IPS DF 6.9 (cell line): ENCODE data around the gene PAAF1.

ENCODE experiments used
- DNase-seq: peaks from one replicate; pipeline ENCODE4 v3.0.0-alpha.2; 2013; ENCODE audit warnings: low read depth, low spot score
- H3K27ac ChIP-seq: one replicate; pipeline ENCODE4 v1.5.1; 2013; ENCODE audit warnings: low read length, control low read depth
- H3K27me3 ChIP-seq: 2 replicates; pipeline ENCODE4 v1.6.1; 2013; ENCODE audit warnings: mild to moderate bottlenecking, low read length; ENCODE audit not compliant: control insufficient read depth, insufficient read depth
- H3K36me3 ChIP-seq: 2 replicates; pipeline ENCODE4 v1.6.1; 2013; ENCODE audit warnings: low read length; ENCODE audit not compliant: control insufficient read depth, insufficient read depth
- H3K4me1 ChIP-seq: 2 replicates; pipeline ENCODE4 v1.6.1; 2013; ENCODE audit warnings: low read length; ENCODE audit not compliant: control insufficient read depth, insufficient read depth
- H3K4me3 ChIP-seq: 2 replicates; pipeline ENCODE4 v1.5.1; 2013; ENCODE audit warnings: mild to moderate bottlenecking, low read length
- H3K9me3 ChIP-seq: 2 replicates; pipeline ENCODE4 v1.6.1; 2013; ENCODE audit warnings: low read length, inconsistent platforms; ENCODE audit not compliant: control insufficient read depth, insufficient read depth
- WGBS: extraction: QIAGEN DNeasy Blood & Tissue Kit; methylation state at CpG from one replicate; pipeline ENCODE4 v1.1.7; 2013; ENCODE audit warnings: mixed read lengths, missing lambda C conversion rate; ENCODE audit not compliant: insufficient read length, insufficient coverage; 5-methylcytosine and 5-hydroxymethylcytosine counted together

Gene PAAF1

GRCh38 chr11:73969991-73970800 lies 93.4 kb downstream of the PAAF1 start:
- WGBS, result no CpG with 5 or more reads among the region's 13 CpGs
- no peak overlapping the region for H3K27ac ChIP-seq
- H3K9me3 ChIP-seq, result no peaks in the 10 kb centered on the region
- no peak overlapping the region for H3K4me3 ChIP-seq
- DNase-seq, result no peak
- no peaks in the 10 kb centered on the region for H3K27me3 ChIP-seq
- peaks cover 8% of the 10 kb centered on the region for H3K36me3 ChIP-seq
- H3K4me1 ChIP-seq, result peaks cover 2% of the 10 kb centered on the region; the same call in 1 of the 2 replicates

GRCh38 chr11:73971175-73971719 lies 94.4 kb downstream of the PAAF1 start:
- WGBS, result no CpG with 5 or more reads among the region's 6 CpGs
- H3K36me3 ChIP-seq, result peaks cover 16% of the 10 kb centered on the region
- no peak overlapping the region for H3K4me3 ChIP-seq
- H3K4me1 ChIP-seq, result no peaks in the 10 kb centered on the region
- no peaks in the 10 kb centered on the region for H3K27me3 ChIP-seq
- H3K27ac ChIP-seq, result no peak overlapping the region
- H3K9me3 ChIP-seq, result no peaks in the 10 kb centered on the region
- no peak for DNase-seq

DNA sequence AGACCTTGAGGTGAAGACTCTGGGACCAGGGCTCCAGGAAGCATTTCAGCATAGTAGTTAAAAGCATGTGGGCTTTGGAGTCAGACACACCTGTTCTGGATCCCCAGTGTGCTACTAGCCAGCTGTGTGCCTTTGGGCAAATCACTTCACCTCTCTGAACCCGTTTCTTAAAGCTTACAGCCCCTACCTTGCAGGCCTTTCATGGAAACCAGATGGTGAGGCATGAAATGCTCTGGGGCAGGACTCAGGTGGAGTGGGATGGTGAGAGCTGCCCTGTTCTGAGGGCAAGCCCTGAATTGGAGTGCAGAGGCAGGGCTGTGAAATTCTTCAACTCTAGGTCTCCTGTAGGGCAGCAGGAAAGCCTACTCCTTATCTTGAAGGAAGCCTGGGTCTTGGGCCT lies 95.4 kb downstream of the PAAF1 start:
- no CpG with 5 or more reads among the region's 1 CpG for WGBS
- Histone ChIP-seq H3K9me3 (no peaks in the 10 kb centered on the region), H3K4me3 (no peak overlapping the region), H3K27ac (no peak overlapping the region), H3K36me3 (peaks cover 24% of the 10 kb centered on the region), H3K4me1 (no peaks in the 10 kb centered on the region), H3K27me3 (no peaks in the 10 kb centered on the region)
- no peak for DNase-seq

- Histone ChIP-seq H3K4me3 (no peak overlapping the region), H3K27ac (no peak overlapping the region), H3K9me3 (no peaks in the 10 kb centered on the region), H3K36me3 (peaks cover 31% of the 10 kb centered on the region), H3K27me3 (no peaks in the 10 kb centered on the region), H3K4me1 (no peaks in the 10 kb centered on the region)
- DNase-seq, result no peak
- no CpG with 5 or more reads among the region's 11 CpGs for WGBS
Observed at GRCh38 chr11:73972620-73973449, 96.0 kb downstream of the PAAF1 start.

DNA sequence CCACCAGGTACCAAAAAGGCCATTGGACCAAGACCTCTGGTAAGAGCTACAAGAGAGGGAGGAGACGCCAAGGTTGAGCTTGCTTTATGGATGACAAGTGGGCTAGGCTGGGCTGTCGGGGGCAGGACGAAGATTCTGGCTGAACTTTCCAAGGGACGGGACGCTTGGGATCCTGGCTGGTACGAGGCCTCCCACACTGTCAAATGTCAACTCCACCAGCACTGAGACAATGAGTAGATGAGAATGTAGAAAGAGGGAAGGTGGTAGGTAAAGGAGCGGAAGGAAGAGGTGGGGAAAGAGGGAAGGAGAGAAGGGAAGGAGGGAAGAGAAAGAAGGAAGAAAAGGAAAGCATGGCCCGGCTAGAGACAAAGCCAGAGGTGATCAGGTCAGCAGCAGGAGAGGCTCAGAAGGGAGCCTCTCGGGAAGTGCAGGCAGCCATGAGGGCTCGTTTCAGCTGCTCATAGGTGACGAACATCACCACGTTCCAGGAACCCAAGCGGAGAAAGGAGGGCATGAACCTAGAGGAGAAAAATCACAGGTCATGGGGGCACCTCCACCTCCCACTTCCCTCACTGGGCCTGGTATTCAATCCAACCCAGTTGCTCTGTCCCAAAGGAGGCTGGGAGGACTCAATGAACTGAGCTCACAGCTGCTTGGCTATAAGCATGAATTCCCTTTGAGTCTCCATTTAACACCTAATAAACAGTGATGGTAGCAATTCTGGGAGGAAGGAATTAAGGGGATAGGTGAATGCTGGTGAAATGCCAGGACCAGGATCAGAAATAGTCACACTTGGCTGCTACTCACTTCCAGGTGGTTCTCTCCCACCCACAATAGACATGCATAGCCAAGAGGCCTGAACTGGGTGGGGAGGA lies 98.0 kb downstream of the PAAF1 start:
- DNase-seq, result no peak
- Histone ChIP-seq H3K27ac (no peak overlapping the region), H3K4me3 (no peak overlapping the region), H3K27me3 (no peaks in the 10 kb centered on the region), H3K36me3 (peaks cover 39% of the 10 kb centered on the region), H3K9me3 (no peaks in the 10 kb centered on the region), H3K4me1 (no peaks in the 10 kb centered on the region)
- 100% methylated on average over 1 of the region's 13 CpGs for WGBS

GRCh38 chr11:73975479-73975757 lies 98.6 kb downstream of the PAAF1 start:
- no peak overlapping the region for H3K27ac ChIP-seq
- H3K4me1 ChIP-seq, result no peaks in the 10 kb centered on the region
- H3K36me3 ChIP-seq, result peaks cover 41% of the 10 kb centered on the region
- no peaks in the 10 kb centered on the region for H3K27me3 ChIP-seq
- DNase-seq, result no peak
- no peaks in the 10 kb centered on the region for H3K9me3 ChIP-seq
- no peak overlapping the region for H3K4me3 ChIP-seq
- no CpG with 5 or more reads among the region's 6 CpGs for WGBS

DNA sequence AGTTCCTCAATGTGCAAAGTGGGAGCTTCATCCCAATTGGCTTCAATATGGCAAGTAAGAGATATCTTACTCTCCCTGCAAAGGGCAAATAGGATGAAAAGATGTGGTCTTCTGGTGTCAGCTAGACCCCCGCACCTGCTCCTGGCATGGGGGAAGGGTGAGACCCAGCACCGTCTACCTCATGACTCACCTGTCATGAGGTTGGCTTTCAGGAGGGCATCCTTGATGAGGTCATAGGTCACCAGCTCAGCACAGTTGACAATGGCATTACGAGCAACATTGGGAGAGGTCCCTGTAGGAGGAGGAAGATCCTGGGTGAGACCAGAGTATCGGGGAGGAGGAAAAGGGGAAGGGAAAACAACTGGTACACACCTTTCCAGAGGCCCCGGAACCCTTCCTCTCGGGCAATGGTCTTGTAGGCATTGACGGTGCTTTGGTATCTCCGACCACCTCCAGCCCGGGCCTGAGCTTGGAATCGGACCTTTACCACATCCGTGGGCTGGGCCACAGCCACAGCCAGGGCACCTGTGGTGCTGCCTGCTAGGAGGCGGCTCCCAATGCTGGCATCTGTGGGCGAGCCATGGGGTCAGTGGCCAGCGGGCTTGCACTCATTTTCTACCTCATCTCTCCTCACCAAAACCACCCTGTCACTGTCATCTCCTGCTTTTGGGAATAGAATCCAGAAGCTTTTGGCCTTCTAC lies 99.8 kb downstream of the PAAF1 start:
- Histone ChIP-seq H3K27me3 (no peaks in the 10 kb centered on the region), H3K4me1 (peaks cover 4% of the 10 kb centered on the region; the same call in 1 of the 2 replicates), H3K36me3 (peaks cover 45% of the 10 kb centered on the region), H3K4me3 (no peak overlapping the region), H3K27ac (no peak overlapping the region), H3K9me3 (no peaks in the 10 kb centered on the region)
- whole genome bisulfite sequencing, result no CpG with 5 or more reads among the region's 14 CpGs
- no peak for DNase-seq

- no CpG with 5 or more reads among the region's 18 CpGs for WGBS
- Histone ChIP-seq H3K4me3 (no peak overlapping the region), H3K4me1 (peaks cover 4% of the 10 kb centered on the region; the same call in 1 of the 2 replicates), H3K27ac (no peak overlapping the region), H3K9me3 (no peaks in the 10 kb centered on the region), H3K27me3 (no peaks in the 10 kb centered on the region), H3K36me3 (peaks cover 45% of the 10 kb centered on the region)
- DNase-seq, result no peak
Observed at GRCh38 chr11:73977856-73978519, 101.2 kb downstream of the PAAF1 start.

GRCh38 chr11:73978576-73979086 lies 101.8 kb downstream of the PAAF1 start:
- DNase-seq, result no peak
- WGBS, result no CpG with 5 or more reads among the region's 3 CpGs
- no peak overlapping the region for H3K4me3 ChIP-seq

More at GRCh38 chr11:73978576-73979086, 101.8 kb downstream of the PAAF1 start:
- no peak overlapping the region for H3K27ac ChIP-seq
- H3K4me1 ChIP-seq, result peaks cover 4% of the 10 kb centered on the region; the same call in 1 of the 2 replicates
- H3K36me3 ChIP-seq, result peaks cover 45% of the 10 kb centered on the region
- no peaks in the 10 kb centered on the region for H3K27me3 ChIP-seq
- H3K9me3 ChIP-seq, result no peaks in the 10 kb centered on the region
